HG02970 (cell line): ENCODE data around the gene RPTOR.

Source experiments
- ATAC-seq: cut with Tn5 transposase; IDR thresholded peaks from one replicate; pipeline ENCODE4 v1.9.1; 2021; ENCODE audit warnings: mild to moderate bottlenecking, moderate library complexity, moderate number of reproducible peaks; ENCODE audit not compliant: unreplicated experiment, low FRiP score

The RPTOR gene

DNA sequence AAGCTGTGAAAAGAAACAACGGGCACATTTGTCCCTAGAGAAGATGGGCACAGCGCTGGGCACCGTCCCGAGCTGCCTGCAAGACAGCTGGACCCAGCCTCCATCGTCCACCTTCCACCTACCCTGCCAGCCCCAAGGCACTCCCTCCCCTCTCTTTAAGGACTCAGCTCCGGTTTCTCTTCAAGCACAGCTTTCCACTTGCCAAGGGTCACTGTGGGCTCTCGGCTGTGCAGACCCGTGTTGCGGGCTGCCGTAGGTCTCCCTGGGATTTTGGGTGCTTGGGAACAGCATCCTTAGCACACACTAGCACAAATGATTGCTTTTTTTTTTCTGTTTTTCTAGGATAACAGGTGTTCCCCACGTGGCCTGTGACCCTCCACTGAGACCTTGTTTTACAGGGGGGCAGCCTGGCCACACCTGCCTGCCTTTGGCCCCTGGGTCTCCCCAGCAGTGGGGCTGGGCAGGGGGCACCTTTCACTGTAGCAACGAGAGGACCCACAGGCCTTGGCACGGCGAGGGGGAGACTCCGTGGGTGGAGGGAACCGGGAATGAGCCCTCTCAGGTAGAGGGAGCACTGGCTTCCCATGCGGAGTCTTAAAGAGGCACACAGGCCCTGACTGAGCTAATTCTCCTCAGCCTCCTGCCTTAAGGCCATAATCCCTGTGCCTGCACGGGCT, 448.4 kb downstream of the RPTOR start:
- ATAC-seq: no peak

DNA sequence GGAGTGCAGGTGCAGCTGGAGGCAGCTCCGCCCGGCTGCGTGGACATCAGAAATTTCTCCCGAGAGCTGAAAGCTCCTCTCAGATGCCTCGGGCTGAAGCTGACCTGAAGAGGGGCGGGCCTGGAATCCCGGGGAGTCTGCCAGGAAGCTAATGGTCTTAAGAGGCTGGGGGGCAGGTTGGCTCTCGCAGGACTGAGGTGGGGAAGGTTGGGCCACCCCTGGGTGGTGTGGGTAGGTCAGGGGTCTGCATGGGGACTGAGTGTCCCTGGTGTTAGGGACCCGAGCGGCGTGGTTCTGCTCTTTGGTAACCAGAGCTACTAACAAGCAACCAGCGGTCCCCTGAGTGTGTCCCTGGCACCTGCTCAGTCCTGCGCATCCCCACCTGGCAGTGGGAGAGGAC, 450.5 kb downstream of the RPTOR start:
- no peak for ATAC-seq

DNA sequence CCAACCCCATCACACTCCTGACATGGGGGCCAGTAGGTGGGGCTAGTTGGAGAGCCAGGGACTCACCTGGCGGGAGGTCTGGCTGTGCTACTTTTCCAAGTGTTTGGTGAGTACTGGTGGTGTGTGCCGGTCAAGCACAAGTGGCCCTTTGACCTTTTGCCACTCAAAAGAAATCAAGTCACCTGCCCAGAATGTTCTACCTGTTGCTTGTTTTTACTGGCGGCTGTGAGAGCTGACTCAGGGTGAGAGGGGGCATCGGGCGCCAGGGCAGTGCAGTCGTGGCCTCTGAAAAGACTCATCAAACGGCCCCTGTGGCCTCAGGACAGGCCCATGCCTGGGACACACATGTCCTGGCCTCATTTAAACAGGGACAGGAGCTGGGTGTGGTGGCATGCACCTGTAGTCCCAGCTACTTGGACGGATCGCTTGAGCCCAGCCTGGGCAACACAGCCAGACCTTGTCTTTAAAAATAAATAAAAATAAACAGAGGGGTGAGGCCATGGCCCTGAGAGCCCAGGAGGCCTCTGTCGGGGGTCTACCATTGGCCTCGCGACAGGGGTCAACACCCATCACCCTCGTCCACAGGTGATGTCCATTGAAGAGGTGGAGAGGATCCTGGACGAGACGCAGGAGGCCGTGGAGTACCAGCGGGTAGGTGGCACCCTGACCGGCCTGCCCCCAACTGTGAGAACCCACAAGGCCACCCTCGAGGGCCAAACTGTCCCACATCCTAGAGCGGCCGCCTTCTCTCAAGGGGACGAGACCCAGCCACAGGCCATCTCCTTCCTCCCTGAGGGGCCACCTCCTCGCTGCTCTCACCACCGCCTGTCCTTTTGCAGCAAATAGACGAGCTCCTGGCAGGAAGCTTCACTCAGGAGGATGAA, 452.0 kb downstream of the RPTOR start:
- no peak for ATAC-seq

DNA sequence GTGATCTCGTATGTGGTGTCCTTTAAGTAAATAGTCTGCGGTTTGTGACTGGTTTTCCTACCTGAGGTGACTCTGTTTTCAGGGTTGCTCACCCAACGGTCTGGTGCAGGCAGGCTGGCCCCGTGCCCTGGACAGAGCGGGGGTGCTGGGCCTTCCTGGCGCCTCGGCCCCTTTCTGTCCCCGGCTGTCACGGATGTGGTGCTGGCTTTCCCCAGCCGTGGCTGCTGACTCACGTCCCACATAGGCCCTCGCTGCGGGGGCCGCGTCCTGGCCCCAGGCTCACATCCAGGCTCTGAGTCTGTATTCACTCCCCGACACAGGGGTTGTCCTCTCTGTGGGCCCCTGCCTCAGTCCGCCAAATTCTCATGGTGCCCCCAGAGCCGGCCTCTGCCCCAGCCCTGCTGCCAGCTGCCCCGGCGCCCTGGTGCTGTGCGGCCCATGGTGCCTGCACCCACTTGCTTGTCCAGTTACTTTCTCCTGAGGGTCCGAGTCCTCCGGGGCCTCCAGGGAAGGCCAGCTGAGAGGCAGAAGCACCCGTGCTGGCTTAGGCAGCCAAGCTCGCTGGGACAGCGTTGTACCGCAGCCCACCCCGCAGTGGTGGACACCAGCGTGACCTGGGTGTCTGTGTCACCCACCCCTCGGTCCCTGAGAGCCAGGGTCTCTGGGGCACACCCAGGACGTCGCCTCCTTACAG, 452.9 kb downstream of the RPTOR start:
- no peak for ATAC-seq

DNA sequence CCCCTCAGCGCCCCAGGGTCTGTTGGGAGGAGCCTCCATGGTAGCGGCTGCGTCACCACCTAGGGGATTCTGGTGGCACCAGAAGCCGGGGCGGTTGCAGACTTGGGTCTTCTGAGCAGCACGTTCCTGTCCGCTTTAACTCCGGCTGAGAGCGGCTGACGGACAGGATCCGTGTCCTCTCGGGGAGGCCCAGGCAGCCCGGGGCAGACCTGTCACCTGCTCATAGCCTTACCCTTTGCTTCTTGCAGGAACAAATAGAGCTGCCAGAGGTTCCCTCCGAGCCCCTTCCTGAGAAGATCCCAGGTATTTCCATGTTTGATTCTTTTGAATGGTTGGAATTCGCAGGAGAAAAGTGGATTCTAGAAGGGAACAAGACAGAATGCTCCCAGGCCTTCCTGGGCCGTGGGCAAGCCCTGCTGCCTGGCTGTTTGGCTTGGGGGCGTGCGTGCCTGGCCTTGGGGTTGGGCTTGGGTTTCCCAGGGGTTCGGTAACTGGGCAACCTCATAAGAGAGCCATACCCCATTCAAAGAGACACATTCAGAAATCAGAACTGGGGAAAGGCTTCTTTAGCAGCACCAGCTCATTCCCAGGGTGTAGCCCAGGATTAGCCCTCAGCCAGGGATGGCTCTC, 453.6 kb downstream of the RPTOR start:
- no peak for ATAC-seq

DNA sequence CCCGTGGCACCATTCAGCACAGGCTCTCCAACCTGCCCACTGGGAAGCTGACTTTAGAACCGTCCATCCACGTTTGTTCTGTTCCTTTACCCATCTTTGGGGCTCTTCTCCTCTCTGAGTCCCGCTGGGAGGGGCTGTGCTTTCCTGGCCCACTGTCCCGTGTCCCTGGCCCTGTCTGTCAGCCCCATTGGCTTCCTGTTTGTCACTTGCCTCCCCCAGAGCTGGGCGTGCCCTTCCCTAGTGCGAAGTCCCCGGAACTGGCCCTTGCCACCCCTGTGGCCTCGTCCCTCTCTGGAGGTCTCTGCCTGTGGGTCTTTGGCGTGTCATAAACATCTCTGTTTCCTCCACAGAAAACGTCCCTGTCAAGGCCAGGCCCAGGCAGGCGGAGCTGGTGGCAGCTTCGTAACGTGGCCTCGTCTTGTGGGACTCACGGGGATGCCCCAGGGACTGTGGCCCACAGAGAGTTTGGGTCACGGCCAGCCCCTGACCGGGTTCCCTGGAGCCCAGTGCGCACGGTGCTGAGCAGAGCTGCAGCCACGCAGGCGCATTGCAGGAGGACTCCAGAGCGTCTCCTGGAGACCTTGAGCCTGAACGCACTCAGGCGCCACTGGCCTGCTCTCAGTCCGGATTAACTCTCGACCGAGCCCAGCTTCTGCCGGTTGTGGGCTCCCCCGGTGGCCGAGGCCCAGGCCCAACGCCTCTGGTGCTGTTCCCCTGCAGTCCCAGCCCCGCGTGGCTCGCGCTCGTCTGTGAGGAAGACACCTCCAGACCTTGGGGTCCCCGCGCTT, 454.3 kb downstream of the RPTOR start:
- no peak for ATAC-seq

DNA sequence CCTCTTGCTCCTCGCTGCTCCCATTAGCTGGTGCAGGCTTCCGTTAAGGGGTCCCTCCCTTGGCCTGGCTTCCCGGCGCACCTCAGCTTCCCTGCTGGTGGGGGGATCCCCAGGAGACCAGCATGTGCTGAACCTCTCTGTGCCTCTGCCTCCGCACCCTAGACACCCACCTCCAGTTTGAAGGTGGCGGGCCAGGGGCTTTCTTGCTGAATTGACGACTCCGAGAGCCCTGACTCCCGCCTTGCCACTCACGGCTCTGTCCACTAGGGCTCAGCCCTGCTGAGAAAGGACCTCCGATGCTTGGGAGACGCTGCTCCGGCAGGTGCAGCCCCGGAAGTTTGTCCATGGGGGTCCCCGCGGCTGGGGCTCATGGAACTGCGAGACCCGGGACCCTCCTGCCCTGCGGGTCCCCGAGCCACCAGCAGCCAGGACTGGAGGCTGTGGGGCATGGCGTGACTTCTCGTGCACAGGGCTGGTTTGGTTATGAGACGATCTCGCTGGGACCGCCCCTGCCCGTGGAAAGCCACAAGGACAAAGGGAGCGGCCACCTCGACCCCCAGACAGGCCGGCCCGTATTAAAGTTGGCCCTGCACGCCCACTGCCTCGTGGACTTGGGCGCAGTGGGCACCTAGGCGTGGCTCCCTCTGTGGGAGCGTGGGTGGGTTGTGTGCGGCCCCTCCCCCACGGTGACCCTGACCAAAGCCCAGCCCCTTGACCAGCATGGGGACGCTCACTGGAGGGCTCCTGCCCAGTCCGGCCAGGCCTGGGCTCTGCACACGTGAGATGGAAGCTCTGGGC, 455.1 kb downstream of the RPTOR start:
- ATAC-seq: no peak

DNA sequence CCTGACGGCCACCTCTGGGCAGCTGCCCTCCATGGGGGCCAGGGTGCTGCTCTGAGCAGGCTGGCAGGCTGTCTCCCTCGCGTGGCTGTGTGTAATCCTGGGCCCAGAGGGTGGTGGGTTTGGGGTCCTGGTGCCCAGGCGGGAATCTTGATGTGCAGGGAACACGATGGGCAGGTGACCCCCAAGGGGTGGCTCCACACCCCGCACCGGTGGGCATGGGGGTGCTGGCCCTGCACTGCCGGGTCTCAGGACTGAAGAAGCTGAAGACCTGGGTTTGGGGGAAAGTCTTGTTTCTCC, 455.6 kb downstream of the RPTOR start:
- ATAC-seq: no peak

DNA sequence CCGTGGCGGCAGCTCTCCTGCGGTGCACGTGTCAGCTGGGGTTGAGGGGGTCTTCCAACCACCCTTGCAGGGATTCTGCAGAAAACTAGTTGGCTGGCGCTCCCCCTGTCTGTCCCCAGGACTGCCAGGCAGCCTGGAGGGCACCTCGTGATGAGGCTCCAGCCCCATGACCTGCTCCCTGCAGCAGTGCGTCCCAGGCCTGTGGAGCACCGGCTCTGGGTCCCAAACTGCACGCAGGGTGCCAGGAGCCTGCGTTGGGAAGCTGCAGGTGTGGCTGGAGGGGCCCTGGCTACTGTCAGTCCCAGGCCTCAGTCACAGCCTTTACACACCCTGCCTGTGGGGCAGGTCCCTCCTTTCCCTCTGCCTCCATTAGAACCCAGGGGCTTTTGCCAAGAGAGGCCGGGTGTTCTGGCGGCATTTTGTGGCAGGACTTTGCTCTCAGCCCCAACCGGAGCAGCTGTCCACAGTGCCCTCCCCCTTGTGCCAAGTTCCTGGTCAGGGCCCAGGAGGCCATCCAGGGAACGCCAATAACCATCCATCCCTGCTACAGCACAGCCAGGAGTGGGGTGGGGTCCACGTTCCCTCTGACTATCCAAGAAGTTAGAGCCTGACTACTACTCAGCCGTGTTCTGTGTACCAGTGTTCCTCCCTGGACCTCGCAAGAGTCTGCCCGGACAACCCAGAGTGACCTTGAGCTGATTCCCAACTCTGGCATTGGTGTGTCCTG, 456.2 kb downstream of the RPTOR start:
- no peak for ATAC-seq

DNA sequence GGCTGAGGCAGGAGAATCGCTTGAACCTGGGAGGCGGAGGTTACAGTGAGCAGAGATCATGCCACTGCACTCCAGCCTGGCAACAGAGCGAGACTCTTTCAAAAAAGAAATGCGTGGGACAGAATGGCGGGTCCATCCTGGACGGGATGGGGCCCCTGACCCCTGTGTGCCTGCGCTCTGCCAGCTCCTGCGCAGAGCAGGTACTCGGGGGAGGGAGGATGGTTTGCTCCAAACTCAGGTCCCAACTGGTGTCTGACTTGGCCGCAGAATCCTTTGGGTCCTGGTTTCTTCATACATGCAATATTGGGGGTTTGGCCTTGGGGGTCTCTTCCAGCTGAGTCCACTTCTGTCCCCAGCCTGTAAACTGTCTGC, 457.4 kb downstream of the RPTOR start:
- ATAC-seq: no peak

DNA sequence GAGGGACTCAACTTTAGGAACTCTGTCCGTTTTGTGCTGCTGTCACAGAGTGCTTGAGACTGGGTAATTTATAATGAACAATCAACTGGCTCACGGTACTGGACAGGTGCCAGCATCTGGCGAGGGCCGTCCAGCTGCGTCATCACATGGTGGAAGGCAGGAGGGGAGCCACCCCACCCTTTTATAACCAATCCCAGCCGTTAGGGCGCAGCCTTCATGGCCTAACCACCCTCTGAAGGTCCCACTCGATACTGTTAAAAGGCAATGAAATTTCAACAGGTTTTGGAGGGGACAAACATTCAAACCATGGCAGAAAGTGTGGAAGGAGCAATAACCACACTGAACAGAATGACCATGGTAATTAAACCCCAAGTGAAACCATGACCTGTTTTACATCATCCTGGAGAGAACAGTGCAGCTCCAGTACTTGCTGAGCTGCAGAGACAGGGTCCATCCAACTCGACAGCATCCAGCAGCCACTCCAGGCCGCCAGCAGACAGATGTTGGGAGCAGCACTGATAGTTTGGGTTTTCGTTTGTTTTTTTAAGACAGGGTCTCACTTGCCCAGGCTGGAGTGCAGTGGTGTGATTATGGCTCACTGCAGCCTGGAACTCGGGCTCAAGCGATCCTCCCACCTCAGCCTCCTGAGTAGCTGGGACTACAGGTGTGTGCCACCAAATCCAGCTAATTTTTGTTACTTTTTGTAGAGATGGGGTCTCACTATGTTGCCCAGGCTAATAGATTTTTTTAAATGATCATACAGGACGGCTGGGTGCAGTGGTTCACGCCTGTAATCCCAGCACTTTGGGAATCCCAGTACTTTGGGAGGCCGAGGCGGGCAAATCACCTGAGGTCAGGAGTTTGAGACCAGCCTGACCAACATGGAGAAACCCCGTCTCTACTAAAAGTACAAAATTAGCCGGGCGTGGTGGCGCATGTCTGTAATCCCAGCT, 458.0 kb downstream of the RPTOR start:
- no peak for ATAC-seq

DNA sequence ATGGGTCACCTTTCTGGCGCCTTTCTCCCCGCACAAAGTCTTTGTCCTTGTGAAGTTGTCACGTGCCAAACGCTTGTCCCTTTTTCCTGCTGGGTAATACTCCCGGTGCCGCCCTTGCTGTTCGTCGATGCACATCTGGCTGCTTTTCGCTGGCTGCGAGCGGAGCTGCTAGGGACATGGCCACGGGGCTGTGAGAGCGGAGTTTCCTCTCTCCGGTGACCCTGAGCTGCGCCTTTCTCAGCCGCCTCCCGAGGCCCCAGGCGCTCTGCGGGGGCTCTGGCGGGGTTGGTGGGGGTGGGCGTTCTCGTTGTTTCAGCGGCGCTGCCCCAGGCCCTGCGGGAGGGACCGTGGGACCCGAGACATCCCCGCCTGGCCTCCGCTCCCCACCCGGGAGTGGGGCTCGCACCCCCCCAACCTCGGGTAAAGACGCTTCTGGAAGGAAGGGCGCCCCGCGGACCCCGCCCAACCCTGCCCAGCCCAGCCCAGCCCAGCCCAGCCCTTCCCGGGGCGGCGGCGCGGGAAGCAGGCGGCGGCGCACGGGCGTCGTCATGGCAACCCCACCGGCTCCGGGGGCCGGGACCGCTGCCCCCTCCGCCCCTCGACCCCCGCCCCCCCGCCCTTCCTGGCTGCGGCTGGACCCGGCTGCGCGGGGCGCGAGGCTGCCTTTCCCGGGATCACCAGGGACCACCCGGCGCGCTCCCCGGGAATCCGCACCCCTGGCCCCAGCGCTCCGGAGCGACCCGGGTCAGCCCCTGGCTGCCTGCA, 459.3 kb downstream of the RPTOR start:
- no peak for ATAC-seq

DNA sequence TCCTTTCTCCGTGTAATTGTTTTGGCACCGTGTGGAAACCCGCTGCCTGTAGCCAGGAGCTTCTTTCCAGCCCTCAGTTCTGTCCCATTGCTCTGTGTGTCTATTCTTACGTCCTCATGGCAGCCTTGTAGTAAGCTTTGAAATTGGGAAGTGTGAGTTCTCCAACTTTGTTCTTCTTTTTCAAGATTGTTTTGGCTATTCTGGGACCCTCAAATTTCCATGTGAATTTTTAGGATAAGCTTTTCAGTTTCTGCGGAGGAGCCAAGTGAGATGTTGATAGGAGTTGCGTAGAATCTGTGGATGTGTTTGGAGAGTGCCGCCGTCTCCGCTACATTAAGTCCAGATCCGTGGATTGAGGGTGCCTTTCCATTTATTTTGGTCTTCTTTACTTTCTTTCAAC, 462.3 kb downstream of the RPTOR start:
- ATAC-seq: no peak

DNA sequence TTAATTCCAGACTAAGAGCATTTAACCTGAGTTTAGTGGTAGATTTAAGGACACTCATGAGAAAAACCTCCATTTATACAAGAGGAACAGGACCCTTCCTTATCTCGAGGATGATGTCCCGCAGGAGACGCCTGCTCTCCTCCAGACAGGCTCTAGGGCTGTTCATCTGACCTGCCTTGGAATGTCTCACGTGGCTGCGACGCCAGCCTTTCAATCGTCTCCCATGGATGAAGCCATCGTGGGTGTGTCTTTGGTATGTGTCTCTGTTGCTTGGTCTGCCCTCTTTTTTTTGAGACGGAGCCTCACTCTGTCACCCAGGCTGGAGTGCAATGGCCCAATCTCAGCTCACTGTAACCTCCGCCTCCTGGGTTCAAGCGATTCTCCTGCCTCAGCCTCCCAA, 463.5 kb downstream of the RPTOR start:
- ATAC-seq: no peak

DNA sequence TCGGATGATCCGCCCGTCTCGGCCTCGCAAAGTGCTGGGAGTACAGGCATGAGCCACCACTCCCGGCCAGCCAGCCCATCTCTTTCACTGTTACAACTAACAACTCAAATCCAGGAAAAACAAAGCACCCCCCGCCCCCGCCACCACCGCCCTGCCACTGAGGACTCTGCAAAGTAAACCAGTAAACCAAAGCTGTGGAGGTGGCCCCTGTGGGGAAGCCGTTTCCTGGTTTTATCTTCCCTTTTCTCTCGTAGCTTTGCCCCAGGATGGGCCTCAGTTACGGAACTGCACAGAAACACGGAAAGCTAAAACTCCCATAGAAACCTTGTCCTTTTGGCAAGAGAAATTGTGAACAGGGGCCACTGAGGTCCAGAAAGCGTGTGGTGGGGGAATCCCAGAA, 464.5 kb downstream of the RPTOR start:
- no peak for ATAC-seq

DNA sequence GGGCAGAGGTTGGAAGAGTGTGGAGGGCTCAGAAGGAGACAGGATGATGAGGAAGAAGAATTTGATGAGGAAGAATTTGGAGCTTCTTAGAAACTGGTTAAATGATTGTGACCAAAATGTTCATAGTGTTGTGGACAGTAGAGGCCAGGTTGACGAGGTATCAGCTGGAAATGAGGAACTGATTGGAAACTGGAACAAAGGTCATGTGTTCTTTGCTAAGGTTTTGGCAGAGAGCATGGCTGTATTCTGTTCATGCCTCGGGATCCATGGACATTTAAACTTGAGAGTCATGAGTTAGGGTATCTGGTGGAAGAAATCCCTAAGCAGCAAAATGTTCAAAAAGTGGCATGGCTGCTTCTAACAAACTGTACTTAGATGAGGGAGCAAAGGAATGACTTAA, 466.3 kb downstream of the RPTOR start:
- ATAC-seq: no peak

DNA sequence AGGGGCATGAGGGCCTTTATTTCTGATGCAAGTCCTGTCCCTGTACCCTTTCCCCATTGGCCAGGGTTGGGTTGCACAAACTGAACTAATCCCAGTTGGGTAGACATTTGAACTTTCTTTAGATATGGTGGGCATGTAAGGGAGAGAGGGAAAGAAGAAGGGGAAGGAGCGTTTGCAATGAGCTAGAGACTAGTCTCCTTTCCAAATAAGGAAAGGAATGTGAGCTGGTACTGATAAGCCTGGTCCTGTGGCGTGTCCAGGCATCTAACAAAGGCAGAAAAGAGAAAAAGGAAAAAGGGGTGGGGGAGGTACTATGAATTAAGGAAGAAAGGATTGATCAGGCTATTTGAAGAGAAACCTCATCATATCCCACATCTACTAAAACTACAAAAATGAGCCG, 467.3 kb downstream of the RPTOR start:
- ATAC-seq: no peak
